Activated CD8-positive, alpha-beta memory T cell treated with anti-CD3 and anti-CD28 coated beads, Interleukin-2, amount 50 U/mL, for 48 hours (primary cell): ENCODE results near the gene GOLGA6L6.
"Not testable (repeated sequence)": the region's sequence is repeated elsewhere in the genome, so short reads cannot be mapped to it uniquely, and the experiment has no call there.

ENCODE experiments used
- DNase-seq: peaks from one replicate; pipeline ENCODE4 v3.0.0-alpha.2; 2020

The GOLGA6L6 gene

GRCh38 chr15:20541700-20542099, at the start of gene GOLGA6L6:
TSS of gene GOLGA6L6 (minus strand) at chr15:20541800. CDS start at chr15:20541709, 91 bp downstream.
- DNase-seq = not testable (repeated sequence)

- DNase-seq = not testable (repeated sequence)
Observed at GRCh38 chr15:20590069-20590468, 48.5 kb upstream of the GOLGA6L6 start.

GRCh38 chr15:20586821-20587220, 45.2 kb upstream of the GOLGA6L6 start:
- not testable (repeated sequence) for DNase-seq

GRCh38 chr15:20582726-20583115, 41.1 kb upstream of the GOLGA6L6 start:
- DNase-seq = not testable (repeated sequence)

GRCh38 chr15:20582109-20582725, 40.6 kb upstream of the GOLGA6L6 start:
- not testable (repeated sequence) for DNase-seq

GRCh38 chr15:20581261-20582108, 39.9 kb upstream of the GOLGA6L6 start:
- not testable (repeated sequence) for DNase-seq

- not testable (repeated sequence) for DNase-seq
Observed at GRCh38 chr15:20579662-20580061, 38.1 kb upstream of the GOLGA6L6 start.

- DNase-seq = not testable (repeated sequence)
Observed at GRCh38 chr15:20551289-20551688, 9.7 kb upstream of the GOLGA6L6 start.

GRCh38 chr15:20505926-20506658, 35.5 kb downstream of the GOLGA6L6 start:
- DNase-seq = not testable (repeated sequence)

GRCh38 chr15:20502839-20503238, 38.8 kb downstream of the GOLGA6L6 start:
- not testable (repeated sequence) for DNase-seq

- not testable (repeated sequence) for DNase-seq
Observed at GRCh38 chr15:20501512-20502222, 39.9 kb downstream of the GOLGA6L6 start.

- DNase-seq = not testable (repeated sequence)
Observed at GRCh38 chr15:20497781-20498180, 43.8 kb downstream of the GOLGA6L6 start.

- not testable (repeated sequence) for DNase-seq
Observed at GRCh38 chr15:20493035-20493434, 48.6 kb downstream of the GOLGA6L6 start.

- DNase-seq = not testable (repeated sequence)
Observed at GRCh38 chr15:20492598-20492997, 49.0 kb downstream of the GOLGA6L6 start.

GRCh38 chr15:20489320-20489719, 52.3 kb downstream of the GOLGA6L6 start:
- not testable (repeated sequence) for DNase-seq
